Activated CD4-positive, alpha-beta T cell treated with anti-CD3 and anti-CD28 coated beads, Interleukin-2, amount 50 U/mL, for 24 hours (primary cell): Measurements from ENCODE around the gene OR2S2.
"Not testable (repeated sequence)": the region's sequence is repeated elsewhere in the genome, so short reads cannot be mapped to it uniquely, and the experiment has no call there.

Experiments used
- DNase-seq, 2 donors: peaks; one replicate each; pipeline ENCODE4 v3.0.0-alpha.2; 2020; ENCODE audit warnings: low read depth in 1 of 2, low spot score in 1 of 2

OR2S2 gene, protein sequence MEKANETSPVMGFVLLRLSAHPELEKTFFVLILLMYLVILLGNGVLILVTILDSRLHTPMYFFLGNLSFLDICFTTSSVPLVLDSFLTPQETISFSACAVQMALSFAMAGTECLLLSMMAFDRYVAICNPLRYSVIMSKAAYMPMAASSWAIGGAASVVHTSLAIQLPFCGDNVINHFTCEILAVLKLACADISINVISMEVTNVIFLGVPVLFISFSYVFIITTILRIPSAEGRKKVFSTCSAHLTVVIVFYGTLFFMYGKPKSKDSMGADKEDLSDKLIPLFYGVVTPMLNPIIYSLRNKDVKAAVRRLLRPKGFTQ

DNA sequence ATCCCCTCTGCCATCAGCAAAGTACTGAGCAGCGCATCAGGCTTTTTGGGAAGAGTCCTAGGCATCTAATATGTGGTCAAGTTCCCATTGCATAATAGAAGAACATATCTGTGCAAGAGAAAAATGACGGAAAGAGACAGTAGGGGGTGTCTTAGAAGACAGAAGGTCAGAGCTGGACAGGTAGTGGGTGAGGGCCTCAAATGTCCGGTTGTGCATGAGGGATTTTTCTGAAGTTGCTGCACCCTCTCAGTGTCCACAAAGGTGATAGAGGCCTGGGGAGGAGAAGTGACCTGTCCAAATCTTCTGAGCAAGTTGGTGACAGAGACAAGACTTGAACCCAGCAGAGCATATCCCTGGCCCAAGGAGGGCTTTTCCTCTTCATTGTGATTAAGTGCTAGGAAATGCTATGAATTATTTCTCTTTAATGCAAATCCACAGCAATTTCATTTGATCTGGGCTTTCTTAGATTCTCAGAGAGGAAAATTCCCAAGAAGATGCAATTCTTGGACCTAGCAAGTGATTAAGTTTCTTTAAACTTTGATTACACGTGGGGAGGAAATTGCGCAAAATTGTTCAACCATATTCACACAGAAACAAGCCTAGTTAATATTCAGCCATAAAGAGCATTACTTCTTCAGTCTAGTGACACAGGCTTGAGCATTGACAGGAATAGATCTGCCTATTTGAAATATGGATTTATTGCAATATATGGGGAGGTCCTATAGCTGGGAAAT lies at the start of gene OR2S2:
Gene OR2S2, minus strand, starts transcription at position 51 of the 734 bp plus-strand sequence. CDS start 56 bp downstream, outside the sequence.
- DNase-seq: no peak

DNA sequence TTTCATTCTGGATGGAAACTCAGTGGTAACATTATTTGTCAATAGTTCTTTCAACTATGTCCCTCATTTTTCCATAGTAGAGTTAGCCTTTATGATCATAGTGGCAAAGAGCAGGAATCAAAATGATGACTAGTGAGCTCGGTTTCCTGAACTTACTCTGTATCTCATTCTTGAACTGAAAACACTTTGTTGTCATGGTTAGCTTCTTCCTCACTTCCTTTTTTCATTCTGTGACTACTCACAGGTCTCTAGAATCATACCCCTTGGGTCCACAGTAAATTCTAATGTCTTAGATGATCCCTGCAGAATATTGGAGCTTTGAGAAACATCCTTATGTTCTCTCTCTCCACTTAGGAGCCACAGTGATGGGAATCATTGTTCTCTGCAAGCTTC lies 49.4 kb upstream of the OR2S2 start:
- DNase-seq: no peak

DNA sequence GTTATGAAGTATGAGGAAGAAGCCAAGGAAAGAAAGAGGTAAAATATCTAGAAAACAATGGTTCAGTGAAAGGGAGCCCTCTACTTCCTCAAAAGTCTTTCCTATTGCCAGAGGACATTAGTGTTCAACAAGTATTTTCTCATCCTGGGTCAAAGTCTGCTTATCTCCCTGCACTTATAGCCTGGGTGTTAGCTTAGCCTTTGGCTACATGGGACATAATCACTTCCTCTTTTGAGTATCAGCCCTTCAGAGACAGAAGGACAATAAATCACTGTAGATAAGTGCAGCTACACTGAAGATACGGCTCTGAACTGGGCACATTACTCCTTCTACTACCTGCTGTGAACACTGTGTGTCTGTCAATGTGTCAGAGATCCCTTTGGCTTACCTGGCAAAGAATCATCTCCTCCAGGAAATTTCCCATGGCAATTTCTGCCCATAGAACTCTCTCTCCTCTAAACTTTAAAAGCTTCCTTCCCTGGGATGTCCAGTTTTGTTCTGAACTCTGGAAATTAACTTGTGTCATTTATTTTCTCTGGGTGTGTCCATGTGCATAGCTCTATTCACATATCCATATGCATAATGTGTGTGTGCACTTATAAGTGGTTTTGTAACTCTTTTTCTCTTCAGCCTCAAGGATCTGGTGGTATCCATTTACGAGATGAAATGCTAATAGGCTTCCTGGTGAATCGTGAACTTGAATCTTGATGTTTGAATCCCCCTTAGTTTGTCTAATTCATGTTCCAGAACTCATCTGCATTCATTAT lies 48.8 kb upstream of the OR2S2 start:
- DNase-seq: no peak

DNA sequence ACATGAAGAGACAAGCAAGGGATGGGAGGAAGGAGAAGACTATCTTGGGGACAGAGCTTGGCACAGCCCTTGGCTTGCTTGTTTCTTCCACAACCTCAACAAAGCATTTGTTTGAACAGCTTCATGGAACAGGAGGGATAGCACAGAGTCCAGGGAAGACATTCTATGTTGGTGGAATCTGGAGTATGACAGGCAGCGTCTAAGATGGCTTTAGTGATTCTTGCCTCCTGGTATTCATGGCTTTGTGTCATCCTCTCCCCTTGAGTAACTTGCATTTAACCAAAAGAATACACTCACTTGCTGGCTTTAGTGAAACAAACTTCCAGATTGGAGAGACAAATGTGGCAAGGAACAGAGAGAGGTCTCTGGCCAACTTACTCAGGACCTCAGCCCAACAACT lies 47.9 kb upstream of the OR2S2 start:
- DNase-seq: no peak

DNA sequence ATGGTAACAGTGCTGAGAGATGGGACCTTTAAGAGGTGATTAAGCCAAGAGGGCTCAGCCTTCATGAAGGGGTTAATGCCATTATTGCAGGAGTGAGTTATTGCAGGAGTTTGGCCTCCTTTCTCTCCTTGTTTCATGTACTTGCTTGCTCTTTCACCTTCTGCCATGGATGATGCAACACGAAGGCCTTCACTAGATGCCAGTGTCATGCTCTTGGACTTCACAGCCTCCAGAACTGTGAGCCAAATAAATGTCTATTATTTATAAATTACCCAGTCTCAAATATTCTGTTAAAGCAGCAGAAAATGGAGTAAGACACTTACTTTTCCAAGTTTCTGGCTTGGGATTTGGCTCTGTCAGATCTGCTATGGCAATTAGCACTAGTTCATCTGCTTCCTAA lies 40.4 kb upstream of the OR2S2 start:
- DNase-seq: no peak

DNA sequence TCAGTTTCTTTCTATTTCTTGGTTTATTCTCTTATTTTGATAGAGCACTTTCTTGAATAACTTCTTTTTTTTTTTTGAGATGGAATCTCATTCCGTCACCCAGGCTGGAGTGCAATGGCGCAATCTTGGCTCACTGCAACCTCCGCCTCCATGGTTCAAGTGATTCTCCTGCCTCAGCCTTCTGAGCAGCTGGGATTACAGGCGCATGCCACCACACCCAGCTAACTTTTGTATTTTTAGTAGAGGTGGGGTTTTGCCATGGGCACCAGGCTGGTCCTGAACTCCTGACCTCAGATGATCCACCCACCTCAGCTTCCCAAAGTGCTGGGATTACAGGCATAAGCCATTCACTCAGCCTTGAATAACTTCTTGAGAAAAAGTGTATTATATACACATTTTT lies 39.1 kb upstream of the OR2S2 start:
- not testable (repeated sequence) for DNase-seq

DNA sequence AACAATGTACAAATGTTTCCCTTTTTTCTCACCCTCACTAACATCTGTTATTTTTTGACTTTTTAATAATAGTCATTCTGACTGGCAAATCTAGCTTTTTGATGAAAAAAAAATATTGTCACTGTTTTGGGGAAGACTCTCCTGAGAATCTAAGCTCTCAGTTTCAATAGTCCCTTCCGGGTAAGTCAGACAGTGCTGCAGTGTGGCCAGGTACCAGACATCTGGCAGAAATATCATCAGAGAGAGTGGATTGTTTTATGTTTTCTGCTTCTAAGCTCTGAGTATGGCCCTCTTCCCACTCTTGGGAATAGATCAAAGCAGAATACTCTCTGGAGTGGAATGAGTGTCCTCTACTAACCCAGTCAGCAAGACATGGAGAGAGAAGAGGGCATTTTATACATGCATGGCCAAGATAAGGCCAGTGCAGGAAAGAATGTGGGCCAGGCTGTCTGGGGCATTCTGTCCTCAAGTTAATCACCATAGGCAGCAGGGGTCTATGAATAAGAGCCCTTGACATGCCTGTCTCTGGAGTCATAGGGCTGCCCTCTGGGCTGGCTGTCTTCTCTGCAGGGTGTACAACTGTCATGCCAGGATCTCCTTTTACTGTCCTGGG lies 38.5 kb upstream of the OR2S2 start:
- DNase-seq: no peak

DNA sequence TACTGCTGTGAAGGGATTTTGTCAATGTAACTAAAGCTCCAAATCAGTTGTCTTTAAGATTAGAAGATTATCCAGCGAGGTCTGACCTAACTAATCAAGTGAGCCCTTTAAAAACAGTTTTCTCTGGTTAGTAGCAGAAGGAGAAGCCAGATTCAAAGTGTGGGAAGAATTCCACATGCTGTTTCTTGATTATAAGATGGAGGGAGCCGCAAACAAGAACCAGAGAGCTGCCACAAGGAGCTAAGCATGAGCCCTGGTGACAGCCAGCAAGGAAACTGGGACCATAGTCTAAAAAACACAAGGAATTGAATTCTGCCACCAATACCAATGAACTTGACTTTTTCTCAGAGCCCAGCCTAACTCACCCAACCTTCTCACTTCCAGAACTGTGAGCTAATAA lies 37.0 kb upstream of the OR2S2 start:
- no peak for DNase-seq

DNA sequence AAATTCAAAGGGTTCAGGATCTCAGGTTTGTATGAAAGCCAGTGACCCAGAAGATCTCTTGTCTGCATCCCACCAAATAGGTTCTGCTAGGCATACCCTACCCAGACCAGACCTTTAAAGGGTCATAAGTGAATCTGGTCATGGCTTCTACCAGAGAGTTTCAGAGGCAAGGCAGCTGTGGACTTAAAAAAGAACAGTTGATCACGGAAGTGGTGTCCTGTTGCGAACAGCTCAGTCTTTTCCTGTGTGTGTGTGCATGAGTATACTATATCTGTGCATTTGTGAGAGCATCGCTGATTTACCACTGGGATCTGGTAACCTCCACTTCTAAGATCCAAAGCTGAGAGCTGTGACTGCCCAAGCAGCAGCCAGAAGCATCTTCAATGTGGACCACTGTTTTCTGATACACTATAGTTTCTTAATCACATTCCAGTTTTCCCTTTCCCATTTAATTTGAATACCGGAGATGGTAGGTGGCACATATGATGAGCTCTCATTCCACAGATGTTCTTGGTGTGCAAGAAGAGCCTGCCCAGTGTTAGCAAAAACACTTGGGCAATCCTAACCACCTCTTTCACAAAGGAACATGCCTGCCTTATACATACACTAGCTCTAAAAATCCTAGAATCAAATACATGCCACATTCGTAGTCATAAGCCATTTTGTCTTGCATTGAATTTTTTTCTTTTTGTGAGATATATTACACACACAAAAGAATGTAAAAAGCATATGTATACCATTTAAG lies 36.2 kb upstream of the OR2S2 start:
- no peak for DNase-seq

DNA sequence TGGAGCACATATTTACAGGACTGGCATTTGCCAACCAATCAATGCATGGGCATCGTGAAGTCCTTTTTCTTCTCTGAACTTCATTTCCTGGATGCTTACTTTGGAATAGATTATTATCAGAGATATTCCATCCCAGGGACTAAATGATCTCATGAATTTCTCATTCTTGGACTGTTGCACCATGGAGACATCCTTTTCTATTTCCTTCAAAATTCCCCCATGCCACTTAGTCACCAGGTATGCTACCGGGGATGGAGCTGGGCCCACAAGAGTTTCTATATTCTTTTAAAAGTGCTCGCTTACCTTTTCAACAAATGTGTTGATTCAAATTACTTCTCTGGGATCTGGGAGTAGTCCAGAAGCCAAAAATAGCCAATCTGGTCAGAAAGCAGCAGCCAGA lies 35.2 kb upstream of the OR2S2 start:
- not testable (repeated sequence) for DNase-seq

DNA sequence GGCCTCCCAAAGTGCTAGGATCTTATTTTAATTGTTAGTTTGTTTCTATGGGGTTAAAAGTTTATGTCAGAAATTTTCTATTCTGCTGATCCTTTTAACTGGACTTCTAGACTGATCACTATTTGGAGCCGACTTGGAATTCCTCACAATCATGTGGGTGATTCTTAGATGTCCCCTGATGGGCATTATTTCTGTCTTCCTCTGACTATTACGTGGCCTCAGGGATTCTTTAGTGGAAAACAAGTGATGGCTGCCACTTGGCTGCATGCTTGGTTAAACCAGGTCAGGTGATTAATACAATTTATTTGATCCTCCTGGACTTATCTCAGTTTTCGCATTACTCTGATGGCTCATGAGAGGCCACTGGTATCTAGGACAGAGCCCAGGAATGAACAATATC lies 32.2 kb upstream of the OR2S2 start:
- no peak for DNase-seq

DNA sequence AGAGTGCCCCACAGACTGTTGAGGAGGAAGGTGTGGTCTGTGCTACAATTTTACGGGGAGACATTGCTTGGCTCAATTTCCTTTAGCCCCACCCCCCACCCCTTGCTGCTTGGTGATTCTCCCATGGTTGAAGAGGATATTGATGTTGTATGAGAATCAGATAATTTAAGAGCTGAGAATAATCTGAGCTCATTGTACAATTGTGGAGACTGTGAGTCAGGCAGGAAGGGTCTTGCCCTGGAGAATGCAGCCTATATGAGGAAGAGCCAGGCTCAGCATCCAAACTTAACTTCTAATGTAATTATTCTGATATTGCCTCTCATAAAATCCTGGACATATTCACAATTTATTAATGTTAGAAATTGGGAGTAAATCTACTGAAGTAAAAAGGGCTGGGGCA lies 26.1 kb upstream of the OR2S2 start:
- DNase-seq: no peak

DNA sequence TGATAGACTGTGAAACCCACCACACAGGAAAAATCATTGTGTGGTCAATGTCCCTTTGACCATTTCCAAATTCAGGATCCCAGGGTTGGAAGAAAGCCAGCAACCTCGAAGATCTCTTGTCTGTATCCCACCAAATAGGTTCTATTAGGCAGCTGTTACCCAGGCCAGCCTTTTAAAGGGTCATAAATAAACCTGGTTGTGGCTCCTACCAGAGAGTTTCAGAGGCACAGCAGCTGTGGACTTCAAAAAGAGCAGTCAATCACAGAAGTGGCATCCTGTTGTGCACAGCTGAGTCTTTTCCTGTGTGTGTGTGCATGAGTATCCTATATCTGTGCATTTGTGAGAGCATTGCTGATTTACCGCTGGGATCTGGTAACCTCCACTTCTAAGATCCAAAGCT lies 23.7 kb upstream of the OR2S2 start:
- no peak for DNase-seq

DNA sequence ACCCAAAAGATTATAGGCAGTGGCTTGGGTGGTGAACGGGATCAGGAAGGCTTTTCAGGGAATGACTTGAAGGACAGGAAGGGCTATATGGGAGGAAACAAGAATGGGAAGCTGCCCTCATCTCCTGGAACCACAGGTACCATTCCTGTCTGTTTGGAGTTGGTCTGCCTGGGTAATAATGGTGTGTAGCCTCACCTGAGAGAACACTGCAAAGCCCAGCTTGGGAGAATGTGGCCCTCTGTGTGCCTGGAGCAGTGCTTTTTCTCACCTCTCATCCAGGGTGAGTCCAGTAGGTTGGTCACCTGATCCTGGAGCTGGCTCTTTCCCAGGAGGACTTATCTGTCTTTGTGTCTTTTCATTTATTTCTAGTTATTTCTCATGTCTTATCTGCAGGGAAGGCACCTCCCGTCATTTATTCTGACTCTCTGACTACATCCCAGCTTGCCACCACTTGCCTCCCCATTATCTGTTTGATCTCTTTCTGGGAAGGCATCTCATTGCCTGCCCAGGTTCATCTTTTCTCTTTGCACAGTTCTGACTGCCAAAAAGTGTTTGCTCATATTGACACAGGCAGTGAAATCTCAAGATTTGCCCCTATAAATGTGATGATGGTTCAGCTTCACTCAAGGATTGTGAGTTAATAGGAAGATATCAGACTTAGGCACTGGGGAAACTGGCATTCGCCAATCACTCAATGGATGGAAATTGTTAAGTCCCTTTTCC lies 22.5 kb upstream of the OR2S2 start:
- no peak for DNase-seq

DNA sequence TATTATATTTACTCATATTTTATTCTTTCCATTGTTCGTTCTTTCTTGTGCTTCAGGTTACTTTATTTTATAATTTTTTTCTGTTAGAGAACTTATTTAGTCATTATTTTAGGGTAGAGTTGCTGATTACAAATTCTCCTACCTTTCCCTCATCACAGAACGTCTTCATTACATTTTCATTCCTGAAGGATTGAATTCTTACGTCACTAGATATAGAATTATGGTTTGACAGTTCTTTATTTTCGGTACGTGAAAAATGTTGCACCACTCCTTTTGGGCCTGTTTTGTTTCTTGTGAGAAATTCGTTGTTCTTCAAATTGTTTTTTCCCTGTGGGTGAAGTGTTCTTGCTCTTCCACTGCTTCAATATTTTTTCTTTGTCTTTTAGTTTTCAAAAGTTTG lies 20.8 kb upstream of the OR2S2 start:
- DNase-seq: no peak

DNA sequence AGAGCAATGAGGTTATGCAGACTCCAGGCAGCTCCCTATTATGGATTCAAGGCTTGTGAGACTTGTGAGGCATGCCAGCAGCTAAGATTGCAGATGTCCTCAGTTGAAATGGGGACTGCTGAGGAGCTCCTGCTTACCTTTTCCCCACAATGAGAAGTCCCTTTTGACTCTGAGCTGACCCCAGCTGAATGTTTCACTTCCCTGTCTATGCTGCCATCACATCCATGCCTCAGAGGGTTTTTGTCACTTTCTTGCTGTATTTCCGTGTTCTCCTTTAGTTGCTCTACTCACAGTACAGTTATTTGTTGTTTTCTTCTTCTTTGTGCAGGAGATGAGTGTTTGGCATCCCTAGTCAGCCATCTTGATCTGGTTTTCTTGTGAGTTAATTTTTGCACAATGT lies 18.8 kb upstream of the OR2S2 start:
- no peak for DNase-seq

DNA sequence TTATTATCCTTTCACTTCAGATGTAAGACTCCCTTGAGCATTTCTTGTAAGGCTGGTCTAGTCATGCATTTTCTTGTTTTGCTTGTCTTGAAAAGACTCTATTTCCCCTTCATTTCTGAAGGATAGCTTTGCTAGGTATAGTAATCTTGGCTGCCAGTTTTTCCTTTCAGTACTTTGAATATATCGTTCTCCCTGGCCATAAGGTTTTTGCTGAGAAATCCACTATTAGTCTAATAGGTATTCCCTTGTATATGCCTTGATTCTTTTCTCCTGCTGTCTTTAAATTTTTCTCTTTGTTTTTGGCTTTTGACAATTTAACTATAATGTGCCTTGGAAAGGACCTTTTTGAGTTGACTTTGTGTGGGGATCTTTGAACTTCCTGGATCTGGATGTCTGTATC lies 16.8 kb upstream of the OR2S2 start:
- DNase-seq: no peak

DNA sequence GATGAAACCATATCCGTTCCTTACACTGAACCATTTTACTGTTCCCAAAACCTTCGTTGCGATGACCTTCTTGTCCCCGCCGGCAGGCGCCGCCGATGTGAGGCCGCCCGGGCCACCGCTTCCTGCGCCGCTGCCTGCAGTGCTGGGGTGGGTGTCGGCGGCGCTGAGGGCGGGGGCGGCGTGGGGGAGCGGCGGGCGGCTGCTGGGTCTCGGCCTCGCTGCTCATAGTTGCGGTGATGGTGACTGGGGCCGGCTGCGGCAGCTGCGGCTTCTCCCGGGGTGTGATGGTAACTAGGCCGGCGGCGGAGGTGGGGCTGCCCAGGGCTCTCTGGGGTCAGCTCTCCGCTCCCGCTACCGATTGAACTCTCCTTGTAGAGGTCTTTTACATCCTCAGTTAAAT lies 14.1 kb upstream of the OR2S2 start:
- DNase-seq: no peak

DNA sequence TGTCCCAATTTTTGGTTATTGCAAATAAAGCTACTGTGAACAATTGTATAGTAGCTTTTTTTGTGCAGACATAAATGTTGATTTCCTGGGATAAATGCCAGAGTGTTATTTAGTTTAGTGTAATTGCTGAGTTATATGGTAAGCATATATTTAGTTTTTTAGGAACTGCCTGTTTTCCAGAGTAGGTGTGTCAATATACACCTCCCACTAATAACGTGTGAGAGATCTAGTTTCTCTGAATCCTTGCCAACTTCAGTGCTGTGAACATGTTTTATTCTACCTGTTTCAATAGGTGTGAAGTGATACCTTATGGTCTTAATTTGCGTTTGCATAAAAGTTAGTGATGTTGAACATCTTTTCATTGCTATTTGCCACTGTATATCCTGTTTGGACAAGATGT lies 9.1 kb upstream of the OR2S2 start:
- no peak for DNase-seq

DNA sequence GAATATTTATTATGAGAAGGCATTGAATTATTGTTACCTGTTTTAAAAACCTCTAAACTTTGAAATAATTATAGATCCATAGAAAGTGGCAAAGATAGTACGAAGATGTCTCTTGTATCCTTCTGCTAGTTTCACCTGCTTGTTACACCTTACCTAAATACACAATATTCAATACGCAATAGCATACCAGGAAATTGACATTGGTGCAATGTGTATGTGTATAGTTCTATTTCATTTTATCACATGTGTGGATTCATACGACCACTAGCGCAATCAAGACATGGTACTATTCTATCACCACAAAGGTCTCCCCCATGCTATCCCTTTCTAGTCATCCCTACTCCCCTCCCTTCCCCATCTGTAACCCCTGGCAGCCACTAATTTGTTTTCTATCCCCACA lies 8.5 kb upstream of the OR2S2 start:
- DNase-seq: no peak
